Measurements from ENCODE around the gene ULK2. TPM values are rescaled to one million over a fixed set of nuclear protein-coding genes. Genes with fewer than 3 reads are reported as not detected.
"Not testable (repeated sequence)": the region's sequence is repeated elsewhere in the genome, so short reads cannot be mapped to it uniquely, and the experiment has no call there.

The ULK2 gene
- polyA plus RNA-seq, 1 of the 3 experiments (the other 2 are of a cell fraction), result 18.0 TPM

DNA sequence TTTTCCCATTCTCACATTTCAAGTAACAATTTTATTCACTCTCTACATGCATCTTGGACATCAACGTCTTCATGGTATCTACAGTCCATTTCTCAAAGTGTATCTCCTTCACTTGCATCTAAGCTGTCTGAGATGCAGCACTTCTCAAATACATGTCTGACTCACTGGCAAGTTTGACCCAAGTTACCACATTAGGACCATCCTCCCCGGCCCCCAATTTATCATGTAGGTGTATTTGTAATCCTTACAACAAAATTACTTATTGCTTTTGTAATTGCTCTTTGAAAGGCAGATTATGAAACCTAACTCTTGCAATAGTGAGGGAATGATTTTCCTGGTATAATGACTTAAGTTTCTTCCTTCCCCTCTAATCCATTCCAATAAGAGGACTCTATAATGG is 28.9 kb upstream of the ULK2 start:
- no peak overlapping the region for H3K4me2 ChIP-seq
- H3K4me3 ChIP-seq (ENCODE audit: low read depth in 2 of 2, low read length in 1 of 2), result no peak overlapping the region
- H3K4me1 ChIP-seq (ENCODE audit: control insufficient read depth in 1 of 2, insufficient read depth in 2 of 2, low read depth in 1 of 2, low read length in 1 of 2), result peaks cover 0 to 13% of the 10 kb centered on the region in 2 experiments; a peak in 3 of 4 replicates
- H3K36me3 ChIP-seq (replicated peaks in 1 of 2; ENCODE audit: control insufficient read depth in 1 of 2, insufficient read depth in 2 of 2, low read length in 1 of 2), result peaks cover 9 to 16% of the 10 kb centered on the region in 2 experiments
- WGBS (ENCODE audit: low lambda C conversion rate), result 88% methylated on average over 2 of the region's 2 CpGs
- H4K20me1 ChIP-seq (ENCODE audit: insufficient read depth), result no peaks in the 10 kb centered on the region
- no peak overlapping the region for H3K27ac ChIP-seq (ENCODE audit: low read depth in 2 of 2, low read length in 1 of 2)
- no peaks in the 10 kb centered on the region for H3K9me2 ChIP-seq
- no peaks in the 10 kb centered on the region for H3K9me3 ChIP-seq
- ChIA-PET CTCF (no interaction called here), POLR2A (interaction anchor here (0.6 kb wide), 1 partner anchor 15 kb away, joined by 3 read pairs; no protein-coding TSS in a partner anchor)
- no peak overlapping the region for H2AFZ ChIP-seq (ENCODE audit: low read depth)
- no peak for TF ChIP-seq REST (IDR thresholded peaks at IDR 0.05; ENCODE audit: low read depth, low read length)
- no peak for TF ChIP-seq GATA2 (CRISPR knock-in tag; IDR thresholded peaks at IDR 0.05)
- no peak for TF ChIP-seq FOXJ3 (CRISPR knock-in tag; IDR thresholded peaks at IDR 0.05)
- TF ChIP-seq, protein P1, sequence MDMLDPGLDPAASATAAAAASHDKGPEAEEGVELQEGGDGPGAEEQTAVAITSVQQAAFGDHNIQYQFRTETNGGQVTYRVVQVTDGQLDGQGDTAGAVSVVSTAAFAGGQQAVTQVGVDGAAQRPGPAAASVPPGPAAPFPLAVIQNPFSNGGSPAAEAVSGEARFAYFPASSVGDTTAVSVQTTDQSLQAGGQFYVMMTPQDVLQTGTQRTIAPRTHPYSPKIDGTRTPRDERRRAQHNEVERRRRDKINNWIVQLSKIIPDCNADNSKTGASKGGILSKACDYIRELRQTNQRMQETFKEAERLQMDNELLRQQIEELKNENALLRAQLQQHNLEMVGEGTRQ (IDR thresholded peaks at IDR 0.05; ENCODE audit: borderline replicate concordance, low read depth, low read length), result no peak
- TF ChIP-seq RFX5 (IDR thresholded peaks at IDR 0.05; ENCODE audit: low read length), result no peak
- no peak for TF ChIP-seq ELF1 (IDR thresholded peaks at IDR 0.05)
- no peak for TF ChIP-seq MXI1 (IDR thresholded peaks at IDR 0.05; ENCODE audit: low read depth, low read length)
- TF ChIP-seq SMC3 (IDR thresholded peaks at IDR 0.05; ENCODE audit: low read depth, low read length), result no peak
- TF ChIP-seq, protein P2, sequence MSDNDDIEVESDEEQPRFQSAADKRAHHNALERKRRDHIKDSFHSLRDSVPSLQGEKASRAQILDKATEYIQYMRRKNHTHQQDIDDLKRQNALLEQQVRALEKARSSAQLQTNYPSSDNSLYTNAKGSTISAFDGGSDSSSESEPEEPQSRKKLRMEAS (IDR thresholded peaks at IDR 0.05; ENCODE audit: low read depth), result no peak
- TF ChIP-seq PBX3 (IDR thresholded peaks at IDR 0.05), result no peak
- TF ChIP-seq IRF3 (IDR thresholded peaks at IDR 0.05; ENCODE audit: low read depth, low read length), result no peak
- TF ChIP-seq POLR2AphosphoS5 (IDR thresholded peaks at IDR 0.05; ENCODE audit: low read depth, low read length), result no peak
- no peak for TF ChIP-seq USF1 (IDR thresholded peaks at IDR 0.05; ENCODE audit: borderline replicate concordance, low read depth)
- no peak for TF ChIP-seq FOSL2 (IDR thresholded peaks at IDR 0.05; ENCODE audit: borderline replicate concordance, low read depth)
- no peak for TF ChIP-seq EP300 (IDR thresholded peaks at IDR 0.05; ENCODE audit: borderline replicate concordance in 1 of 2, low read depth in 1 of 2, low read length in 1 of 2)
- TF ChIP-seq JUND (IDR thresholded peaks at IDR 0.05), result no peak
- no peak for TF ChIP-seq NRF1 (IDR thresholded peaks at IDR 0.05; ENCODE audit: low read depth, low read length)
- TF ChIP-seq TEAD4 (IDR thresholded peaks at IDR 0.05; ENCODE audit: borderline replicate concordance, insufficient read depth), result no peak
- no peak for TF ChIP-seq TCF12 (IDR thresholded peaks at IDR 0.05)
- no peak for TF ChIP-seq RAD21 (IDR thresholded peaks at IDR 0.05; ENCODE audit: low read length)
- no peak for DNase-seq
- H3F3A ChIP-seq (replicated peaks; ENCODE audit: insufficient read depth), result peaks cover 4% of the 10 kb centered on the region
- no peaks in the 10 kb centered on the region for H3K27me3 ChIP-seq (ENCODE audit: insufficient read depth)
- no peaks in the 10 kb centered on the region for H3K79me2 ChIP-seq (ENCODE audit: insufficient read depth)
- H3K9ac ChIP-seq, result no peak overlapping the region

- H2AFZ ChIP-seq (ENCODE audit: low read depth); H3K9me2 ChIP-seq; H4K20me1 ChIP-seq (ENCODE audit: insufficient read depth); H3K9me3 ChIP-seq; H3K27me3 ChIP-seq (ENCODE audit: insufficient read depth); H3K4me2 ChIP-seq; H3K36me3 ChIP-seq (replicated peaks in 1 of 2; ENCODE audit: control insufficient read depth in 1 of 2, insufficient read depth in 2 of 2, low read length in 1 of 2); POLR2A ChIA-PET; CTCF ChIA-PET; H3K79me2 ChIP-seq (ENCODE audit: insufficient read depth); H3K27ac ChIP-seq (ENCODE audit: low read depth in 2 of 2, low read length in 1 of 2); H3K4me1 ChIP-seq (ENCODE audit: control insufficient read depth in 1 of 2, insufficient read depth in 2 of 2, low read depth in 1 of 2, low read length in 1 of 2); DNase-seq; H3F3A ChIP-seq (replicated peaks; ENCODE audit: insufficient read depth); H3K4me3 ChIP-seq (ENCODE audit: low read depth in 2 of 2, low read length in 1 of 2); H3K9ac ChIP-seq: not testable (repeated sequence)
- 88% methylated on average over 5 of the region's 5 CpGs for WGBS (ENCODE audit: low lambda C conversion rate)
Measured at GRCh38 chr17:19890554-19890953, 22.8 kb upstream of the ULK2 start.

Data from SK-N-SH (cell line).